WERI-Rb-1 (cell line): ENCODE measurements around the gene ZNF14.

Experiments
- DNase-seq: peaks from one replicate; pipeline ENCODE4 v3.0.0-alpha.2; 2020
- H3K27ac ChIP-seq: fragments of 250-450 bp; sonication (Bioruptor Pico); 2 replicates; pipeline ENCODE4 v1.5.1; 2020; ENCODE audit warnings: mild to moderate bottlenecking, moderate library complexity
- H3K27me3 ChIP-seq: fragments of 250-450 bp; sonication (Bioruptor Pico); 2 replicates; pipeline ENCODE4 v1.5.1; 2021; ENCODE audit warnings: mild to moderate bottlenecking, low read depth, moderate library complexity; ENCODE audit not compliant: insufficient read depth, severe bottlenecking
- H3K36me3 ChIP-seq: fragments of 250-450 bp; sonication (Bioruptor Pico); 2 replicates; pipeline ENCODE4 v1.5.1; 2020; ENCODE audit warnings: mild to moderate bottlenecking, moderate library complexity
- H3K4me3 ChIP-seq: 2 replicates; pipeline ENCODE4 v1.5.1; 2011; ENCODE audit warnings: low read depth, mild to moderate bottlenecking, control low read depth, low read length
- H3K9me3 ChIP-seq: fragments of 250-450 bp; sonication (Bioruptor Pico); 2 replicates; pipeline ENCODE4 v1.5.1; 2021; ENCODE audit warnings: mild to moderate bottlenecking, moderate library complexity; ENCODE audit not compliant: severe bottlenecking
- TF ChIP-seq, protein P1 (sequence below): IDR thresholded peaks from 2 replicates; pipeline ENCODE4 v1.5.1; 2011; ENCODE audit warnings: low read depth, mild to moderate bottlenecking, control low read depth, inconsistent platforms, low read length

ZNF14 gene

DNA sequence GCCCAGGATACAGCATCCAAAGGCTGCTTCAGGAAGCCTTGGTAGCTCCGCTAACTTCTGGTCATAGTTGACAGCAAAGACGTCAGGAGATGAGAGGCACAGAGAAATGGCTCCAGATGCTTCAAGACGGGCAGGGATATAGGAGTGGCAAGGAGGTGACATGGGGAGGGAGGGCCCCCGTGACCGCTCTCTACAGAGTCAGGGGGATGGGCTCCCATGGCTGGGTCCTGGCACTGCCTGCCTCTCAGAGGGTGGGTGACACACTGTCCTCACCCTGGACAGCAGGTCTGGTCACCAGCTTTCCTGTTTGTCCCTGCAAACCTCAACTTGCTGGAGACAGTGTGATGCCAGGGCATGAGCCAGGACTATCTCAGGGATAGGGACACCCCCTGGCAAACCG is 10.3 kb upstream of the ZNF14 start:
- TF ChIP-seq, protein P1, sequence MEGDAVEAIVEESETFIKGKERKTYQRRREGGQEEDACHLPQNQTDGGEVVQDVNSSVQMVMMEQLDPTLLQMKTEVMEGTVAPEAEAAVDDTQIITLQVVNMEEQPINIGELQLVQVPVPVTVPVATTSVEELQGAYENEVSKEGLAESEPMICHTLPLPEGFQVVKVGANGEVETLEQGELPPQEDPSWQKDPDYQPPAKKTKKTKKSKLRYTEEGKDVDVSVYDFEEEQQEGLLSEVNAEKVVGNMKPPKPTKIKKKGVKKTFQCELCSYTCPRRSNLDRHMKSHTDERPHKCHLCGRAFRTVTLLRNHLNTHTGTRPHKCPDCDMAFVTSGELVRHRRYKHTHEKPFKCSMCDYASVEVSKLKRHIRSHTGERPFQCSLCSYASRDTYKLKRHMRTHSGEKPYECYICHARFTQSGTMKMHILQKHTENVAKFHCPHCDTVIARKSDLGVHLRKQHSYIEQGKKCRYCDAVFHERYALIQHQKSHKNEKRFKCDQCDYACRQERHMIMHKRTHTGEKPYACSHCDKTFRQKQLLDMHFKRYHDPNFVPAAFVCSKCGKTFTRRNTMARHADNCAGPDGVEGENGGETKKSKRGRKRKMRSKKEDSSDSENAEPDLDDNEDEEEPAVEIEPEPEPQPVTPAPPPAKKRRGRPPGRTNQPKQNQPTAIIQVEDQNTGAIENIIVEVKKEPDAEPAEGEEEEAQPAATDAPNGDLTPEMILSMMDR, result no peak
- no peaks in the 10 kb centered on the region for H3K9me3 ChIP-seq
- DNase-seq, result no peak
- no peaks in the 10 kb centered on the region for H3K36me3 ChIP-seq
- no peak overlapping the region for H3K27ac ChIP-seq
- H3K4me3 ChIP-seq, result no peak overlapping the region
- no peaks in the 10 kb centered on the region for H3K27me3 ChIP-seq

GRCh38 chr19:19742773-19743172 is 9.9 kb upstream of the ZNF14 start:
- no peak for DNase-seq
- no peaks in the 10 kb centered on the region for H3K27me3 ChIP-seq
- no peak overlapping the region for H3K4me3 ChIP-seq
- H3K36me3 ChIP-seq, result no peaks in the 10 kb centered on the region
- no peaks in the 10 kb centered on the region for H3K9me3 ChIP-seq
- no peak overlapping the region for H3K27ac ChIP-seq
- TF ChIP-seq, protein P1, result no peak

DNA sequence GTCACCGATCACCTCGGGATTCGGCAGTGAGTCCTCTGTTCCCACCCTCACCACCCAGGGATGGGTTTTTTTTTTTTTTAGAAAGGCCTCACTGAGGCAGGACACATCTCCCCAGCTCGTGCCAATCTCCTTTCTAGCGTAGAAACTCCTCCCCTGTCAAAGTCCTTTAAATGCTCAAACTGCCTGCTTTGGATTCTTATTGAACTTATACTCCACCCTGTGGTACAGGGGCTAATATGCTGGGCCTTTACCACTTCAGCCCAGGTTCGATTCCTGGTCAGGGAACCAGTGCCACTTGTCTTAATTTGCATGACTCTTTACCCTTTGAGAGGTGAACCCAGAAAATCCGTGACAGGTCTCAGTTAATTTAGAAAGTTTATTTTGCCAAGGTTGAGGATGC is 8.3 kb upstream of the ZNF14 start:
- TF ChIP-seq, protein P1, result no peak
- no peak for DNase-seq
- H3K4me3 ChIP-seq, result no peak overlapping the region
- H3K27me3 ChIP-seq, result no peaks in the 10 kb centered on the region
- H3K36me3 ChIP-seq, result no peaks in the 10 kb centered on the region
- no peak overlapping the region for H3K27ac ChIP-seq
- no peaks in the 10 kb centered on the region for H3K9me3 ChIP-seq

- no peak overlapping the region for H3K27ac ChIP-seq
Measured at GRCh38 chr19:19740755-19741154, 7.8 kb upstream of the ZNF14 start.

GRCh38 chr19:19738564-19738963 is 5.7 kb upstream of the ZNF14 start:
- Histone ChIP-seq H3K36me3 (no peaks in the 10 kb centered on the region), H3K27ac (no peak overlapping the region), H3K27me3 (no peaks in the 10 kb centered on the region), H3K9me3 (peaks cover 3% of the 10 kb centered on the region), H3K4me3 (no peak overlapping the region)
- no peak for DNase-seq
- TF ChIP-seq, protein P1, result no peak

More at GRCh38 chr19:19740755-19741154, 7.8 kb upstream of the ZNF14 start:
- no peak for DNase-seq
- Histone ChIP-seq H3K9me3 (no peaks in the 10 kb centered on the region), H3K27me3 (no peaks in the 10 kb centered on the region), H3K36me3 (no peaks in the 10 kb centered on the region), H3K4me3 (no peak overlapping the region)
- TF ChIP-seq, protein P1, result no peak

GRCh38 chr19:19737559-19738332 is 4.8 kb upstream of the ZNF14 start:
- TF ChIP-seq, protein P1, result no peak
- Histone ChIP-seq H3K36me3 (peaks cover 2% of the 10 kb centered on the region; the same call in 1 of the 2 replicates), H3K27ac (no peak overlapping the region), H3K4me3 (no peak overlapping the region), H3K9me3 (peaks cover 8% of the 10 kb centered on the region), H3K27me3 (no peaks in the 10 kb centered on the region)
- no peak for DNase-seq
